VCaP (cell line): ENCODE measurements around the gene NR1I3.

Source experiments
- H3K27ac ChIP-seq: fragments of 450-650 bp; 2 replicates; pipeline ENCODE4 v1.5.1; 2017
- CTCF ChIP-seq: fragments of 450-650 bp; conservative IDR thresholded peaks from 2 replicates; pipeline ENCODE4 v1.5.1; 2017; ENCODE audit warnings: mild to moderate bottlenecking, moderate library complexity

The NR1I3 gene

GRCh38 chr1:161200992-161201835, 36.8 kb downstream of the NR1I3 start:
- TF ChIP-seq CTCF = no peak
- peak overlapping the region; percentile 92 for H3K27ac ChIP-seq

GRCh38 chr1:161200421-161200991, 37.5 kb downstream of the NR1I3 start:
- TF ChIP-seq CTCF = no peak
- peak overlapping the region; percentile 92; the same call in 1 of the 2 replicates for H3K27ac ChIP-seq

GRCh38 chr1:161199506-161200139, 38.4 kb downstream of the NR1I3 start:
- TF ChIP-seq CTCF = no peak
- H3K27ac ChIP-seq = no peak overlapping the region

- no peak for TF ChIP-seq CTCF
- no peak within 1 kb of the TSS for H3K27ac ChIP-seq
Measured at GRCh38 chr1:161198897-161199431, 39.0 kb downstream of the NR1I3 start, which contains the start of gene ADAMTS4. TSS of gene ADAMTS4 (minus strand) at chr1:161199054. CDS start at chr1:161198627, 427 bp downstream.

GRCh38 chr1:161198194-161198896, 39.7 kb downstream of the NR1I3 start:
- H3K27ac ChIP-seq = no peak overlapping the region
- TF ChIP-seq CTCF = no peak

GRCh38 chr1:161197560-161198193, 40.3 kb downstream of the NR1I3 start:
- H3K27ac ChIP-seq = no peak overlapping the region
- no peak for TF ChIP-seq CTCF
